Thyroid gland (tissue), 4 donors: Measurements from ENCODE around the gene ENAH. TPM values are rescaled to one million over a fixed set of nuclear protein-coding genes. Genes with fewer than 3 reads are reported as not detected.

Source experiments
- DNase-seq, 2 donors: peaks; one replicate each; pipeline ENCODE4 v3.0.0-alpha.2; 2019
- H3K27ac ChIP-seq, 3 donors: fragments of 200-600 bp; sonication (generic); 1 replicate in 2 of 3; 2 replicates in 1 of 3; pipeline ENCODE4 v1.5.1; 2016 to 2019; ENCODE audit warnings: mild to moderate bottlenecking in 1 of 3, moderate library complexity in 1 of 3
- H3K27me3 ChIP-seq: fragments of 200-600 bp; sonication (generic); one replicate; pipeline ENCODE4 v1.5.1; 2019
- H3K36me3 ChIP-seq, 2 donors: fragments of 200-600 bp; sonication (generic); one replicate each; pipeline ENCODE4 v1.5.1; 2016 to 2019
- H3K4me1 ChIP-seq, 2 donors: fragments of 200-600 bp; sonication (generic); one replicate each; pipeline ENCODE4 v1.5.1; 2017 to 2019
- H3K4me3 ChIP-seq, 3 donors: fragments of 200-600 bp; sonication (generic); replicated peaks in 1 of 3; 1 replicate in 2 of 3; 2 replicates in 1 of 3; pipeline ENCODE4 v1.5.1; 2016; ENCODE audit warnings: mild to moderate bottlenecking in 1 of 3
- H3K9me3 ChIP-seq: fragments of 200-600 bp; sonication (generic); one replicate; pipeline ENCODE4 v1.5.1; 2017
- POLR2A ChIP-seq, 2 donors: fragments of 450-650 bp; IDR thresholded peaks; one replicate each; pipeline ENCODE4 v1.6.1; 2017; ENCODE audit warnings: antibody characterized with exemption in 2 of 2, mild to moderate bottlenecking in 2 of 2, moderate library complexity in 1 of 2
- WGBS, 2 donors: methylation state at CpG; one replicate each; pipeline ENCODE4 v1.1.5; 2017; 5-methylcytosine and 5-hydroxymethylcytosine counted together
- intact Hi-C: fragments of 100-400 bp; cut with DNase I; formaldehyde crosslinking; loops from one replicate; pipeline ENCODE4 v1.15.1; 2023
- total RNA-seq, 4 donors: library from RNA; depleted of rRNA; stranded (reverse); fragments of >200 nt; gene quantifications; one replicate each; pipeline ENCODE4 v1.2.3, GENCODE V29; 2016
- TF ChIP-seq, protein P1 (sequence below), 6 experiments: fragments of 200-600 bp in 3 of 6; fragments of 450-650 bp in 3 of 6; sonication (generic) in 3 of 6; IDR thresholded peaks; one replicate each; pipeline ENCODE4 v1.5.1; 2016 to 2019; ENCODE audit warnings: antibody characterized with exemption in 6 of 6, mild to moderate bottlenecking in 2 of 6, inconsistent platforms in 1 of 6, moderate library complexity in 1 of 6

The ENAH gene
- total RNA-seq, 4 donors from 2014 or later, result 24.5 to 31.4 (median 28.5) TPM

DNA sequence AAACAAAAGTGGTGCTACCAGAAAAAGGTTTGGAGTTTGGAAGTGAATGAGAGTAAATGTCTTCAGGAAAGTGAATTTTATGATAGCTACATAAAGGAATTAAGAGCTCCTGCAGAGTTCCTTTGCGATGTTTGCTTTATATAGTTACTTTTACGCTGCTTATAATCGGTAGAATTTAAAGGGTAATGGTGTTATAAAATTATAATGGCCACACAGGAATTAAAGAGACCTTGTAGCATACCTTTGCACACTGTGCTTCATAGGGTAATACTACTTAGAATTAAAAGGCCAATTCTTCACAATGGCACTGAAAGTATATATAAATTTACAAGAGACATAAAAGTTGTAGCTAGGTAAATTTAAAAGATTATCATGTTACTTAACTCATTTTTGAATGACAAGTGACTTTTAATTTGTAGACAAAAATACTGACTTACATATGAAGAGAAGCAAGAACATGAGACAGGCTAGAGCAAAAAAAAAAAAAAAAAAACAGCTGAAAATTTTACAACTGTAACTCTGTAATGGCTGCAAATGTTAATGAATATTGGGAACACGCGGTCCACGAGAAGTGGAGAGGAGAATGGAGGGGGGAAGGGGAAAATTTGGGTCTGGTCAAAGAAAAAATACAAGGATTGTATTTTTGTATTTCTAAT lies 159.2 kb downstream of the ENAH start:
- 93 to 96% methylated on average over 6 of the region's 6 CpGs for WGBS, 2 donors
- no peaks in the 10 kb centered on the region for H3K36me3 ChIP-seq
- TF ChIP-seq, protein P1, sequence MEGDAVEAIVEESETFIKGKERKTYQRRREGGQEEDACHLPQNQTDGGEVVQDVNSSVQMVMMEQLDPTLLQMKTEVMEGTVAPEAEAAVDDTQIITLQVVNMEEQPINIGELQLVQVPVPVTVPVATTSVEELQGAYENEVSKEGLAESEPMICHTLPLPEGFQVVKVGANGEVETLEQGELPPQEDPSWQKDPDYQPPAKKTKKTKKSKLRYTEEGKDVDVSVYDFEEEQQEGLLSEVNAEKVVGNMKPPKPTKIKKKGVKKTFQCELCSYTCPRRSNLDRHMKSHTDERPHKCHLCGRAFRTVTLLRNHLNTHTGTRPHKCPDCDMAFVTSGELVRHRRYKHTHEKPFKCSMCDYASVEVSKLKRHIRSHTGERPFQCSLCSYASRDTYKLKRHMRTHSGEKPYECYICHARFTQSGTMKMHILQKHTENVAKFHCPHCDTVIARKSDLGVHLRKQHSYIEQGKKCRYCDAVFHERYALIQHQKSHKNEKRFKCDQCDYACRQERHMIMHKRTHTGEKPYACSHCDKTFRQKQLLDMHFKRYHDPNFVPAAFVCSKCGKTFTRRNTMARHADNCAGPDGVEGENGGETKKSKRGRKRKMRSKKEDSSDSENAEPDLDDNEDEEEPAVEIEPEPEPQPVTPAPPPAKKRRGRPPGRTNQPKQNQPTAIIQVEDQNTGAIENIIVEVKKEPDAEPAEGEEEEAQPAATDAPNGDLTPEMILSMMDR (IDR thresholded peaks at IDR 0.05), result no peak
- no peak for TF ChIP-seq POLR2A (IDR thresholded peaks at IDR 0.05)
- DNase-seq, result no peak
- no peaks in the 10 kb centered on the region for H3K27me3 ChIP-seq
- no peaks in the 10 kb centered on the region for H3K9me3 ChIP-seq
- H3K4me3 ChIP-seq, result no peak overlapping the region
- H3K4me1 ChIP-seq, result peaks cover 0 to 1% of the 10 kb centered on the region in 2 donors
- no peak overlapping the region for H3K27ac ChIP-seq
- intact Hi-C loops, result no loop called here

DNA sequence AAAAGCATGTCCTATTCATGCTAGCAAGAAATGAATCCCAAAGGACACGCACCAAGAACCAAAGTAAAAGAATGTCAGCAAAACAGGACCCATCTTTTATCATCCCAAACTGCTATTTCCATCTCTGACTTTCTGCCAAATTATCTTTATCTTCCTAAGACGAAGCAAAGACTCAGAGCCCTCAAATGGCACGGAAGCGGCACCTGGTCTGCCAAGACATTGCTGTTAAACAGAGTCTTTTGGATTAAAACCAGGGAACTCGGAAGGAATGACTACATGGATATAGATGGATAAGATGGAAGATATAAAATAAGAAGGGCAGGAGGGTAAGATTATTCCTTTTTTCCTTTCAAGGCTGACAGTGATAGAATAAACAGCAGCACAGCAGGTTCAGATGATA lies 164.2 kb downstream of the ENAH start:
- no peaks in the 10 kb centered on the region for H3K36me3 ChIP-seq
- H3K27ac ChIP-seq, result no peak overlapping the region
- WGBS, 2 donors, result 50 to 51% methylated on average over 5 of the region's 5 CpGs
- H3K27me3 ChIP-seq, result no peaks in the 10 kb centered on the region
- intact Hi-C loops, result no loop called here
- peaks cover 0 to 3% of the 10 kb centered on the region in 2 donors for H3K4me1 ChIP-seq
- H3K4me3 ChIP-seq, result no peak overlapping the region
- H3K9me3 ChIP-seq, result no peaks in the 10 kb centered on the region
- DNase-seq, result no peak
- TF ChIP-seq POLR2A (IDR thresholded peaks at IDR 0.05), result no peak
- TF ChIP-seq, protein P1 (IDR thresholded peaks at IDR 0.05), result no peak

DNA sequence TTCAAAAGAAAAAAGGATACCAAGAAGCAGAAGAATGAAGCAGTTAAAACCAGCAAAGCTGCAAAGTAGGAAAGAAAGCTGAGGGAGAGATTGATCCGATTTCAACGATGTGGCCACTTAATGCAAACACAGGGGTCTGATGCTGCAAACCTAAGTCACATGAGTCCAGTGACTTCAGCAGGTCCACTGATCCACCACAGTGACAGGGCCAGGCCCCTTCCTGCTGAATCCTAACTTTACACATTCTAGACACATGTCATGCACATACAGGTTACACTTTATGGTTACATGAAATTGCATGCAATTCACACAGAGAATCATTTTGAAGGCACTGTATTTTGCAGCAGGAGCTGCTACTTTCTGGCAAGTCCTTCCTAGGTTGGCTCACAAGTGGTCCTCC lies 166.1 kb downstream of the ENAH start:
- Histone ChIP-seq H3K27me3 (no peaks in the 10 kb centered on the region), H3K27ac (no peak overlapping the region), H3K4me3 (no peak overlapping the region), H3K9me3 (no peaks in the 10 kb centered on the region), H3K36me3 (no peaks in the 10 kb centered on the region), H3K4me1 (peaks cover 0 to 3% of the 10 kb centered on the region in 2 donors)
- WGBS, 2 donors, result 87 to 89% methylated on average over 2 of the region's 2 CpGs
- no peak for DNase-seq
- intact Hi-C loops, result no loop called here
- TF ChIP-seq POLR2A (IDR thresholded peaks at IDR 0.05), result no peak
- TF ChIP-seq, protein P1 (IDR thresholded peaks at IDR 0.05), result no peak

DNA sequence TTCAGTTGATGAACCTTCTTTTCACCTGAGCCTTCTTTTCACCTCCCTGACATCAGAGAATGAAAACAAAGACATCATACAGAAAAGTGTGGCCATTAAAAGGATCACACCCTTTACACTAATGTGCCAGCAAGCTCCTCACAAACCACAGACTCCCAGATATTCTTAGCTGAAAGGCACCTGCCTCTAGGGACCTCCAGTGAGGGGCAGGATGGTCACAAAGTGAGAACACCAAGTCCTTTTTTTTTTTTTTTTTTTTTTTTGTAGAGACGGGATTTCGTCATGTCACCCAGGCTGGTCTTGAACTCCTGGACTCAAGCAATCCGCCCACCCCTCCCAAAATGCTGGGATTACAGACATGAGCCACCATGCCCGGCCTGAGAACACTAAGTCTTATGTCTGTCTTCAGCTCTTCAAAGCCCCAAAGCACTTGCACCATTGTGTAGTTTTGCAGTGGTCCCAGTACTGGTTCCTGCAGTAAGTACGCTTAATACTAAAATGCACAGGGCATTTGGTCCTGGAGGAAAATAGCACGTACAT lies 166.9 kb downstream of the ENAH start:
- TF ChIP-seq, protein P1 (IDR thresholded peaks at IDR 0.05), result no peak
- TF ChIP-seq POLR2A (IDR thresholded peaks at IDR 0.05), result no peak
- H3K4me1 ChIP-seq, result peaks cover 0 to 3% of the 10 kb centered on the region in 2 donors
- no peak for DNase-seq
- H3K36me3 ChIP-seq, result no peaks in the 10 kb centered on the region
- H3K9me3 ChIP-seq, result no peaks in the 10 kb centered on the region
- no peak overlapping the region for H3K4me3 ChIP-seq
- no peak overlapping the region for H3K27ac ChIP-seq
- no peaks in the 10 kb centered on the region for H3K27me3 ChIP-seq
- WGBS, 2 donors, result 94 to 99% methylated on average over 6 of the region's 6 CpGs
- intact Hi-C loops, result no loop called here

DNA sequence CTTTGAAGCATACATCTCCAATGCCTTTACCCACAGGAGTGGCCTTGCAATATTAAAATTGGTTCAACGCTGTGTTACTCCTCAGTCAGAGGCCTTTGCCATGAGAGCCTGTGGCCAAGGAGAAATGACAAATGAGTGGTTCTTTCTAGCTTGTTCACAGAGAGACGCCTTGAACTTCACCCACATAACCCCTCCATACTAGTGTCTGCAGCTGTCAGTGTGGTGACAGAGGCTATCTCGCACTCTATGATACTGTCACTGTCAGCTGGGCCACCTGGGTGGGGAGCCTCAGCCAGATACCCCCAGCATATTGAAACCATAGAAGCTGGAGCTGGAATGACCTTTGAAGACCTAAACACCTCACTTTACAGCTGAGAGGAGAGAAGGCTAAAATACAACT lies 167.7 kb downstream of the ENAH start:
- Histone ChIP-seq H3K27ac (no peak overlapping the region), H3K4me1 (peaks cover 0 to 3% of the 10 kb centered on the region in 2 donors)
- intact Hi-C loops, result no loop called here

More for the DNA sequence above, 167.7 kb downstream of the ENAH start:
- no peaks in the 10 kb centered on the region for H3K36me3 ChIP-seq
- WGBS, 2 donors, result 72 to 92% methylated on average over 2 to 3 of the region's 3 CpGs
- DNase-seq, result no peak
- H3K4me3 ChIP-seq, result no peak overlapping the region
- no peaks in the 10 kb centered on the region for H3K9me3 ChIP-seq
- TF ChIP-seq, protein P1 (IDR thresholded peaks at IDR 0.05), result no peak
- no peak for TF ChIP-seq POLR2A (IDR thresholded peaks at IDR 0.05)
- no peaks in the 10 kb centered on the region for H3K27me3 ChIP-seq
